GM18508 (cell line): Measurements from ENCODE around the gene PRAMEF33.
"Not testable (repeated sequence)": the region's sequence is repeated elsewhere in the genome, so short reads cannot be mapped to it uniquely, and the experiment has no call there.

ENCODE experiments used
- ATAC-seq: cut with Tn5 transposase; IDR thresholded peaks from one replicate; pipeline ENCODE4 v1.9.1; 2021; ENCODE audit warnings: moderate number of reproducible peaks; ENCODE audit not compliant: insufficient read depth, unreplicated experiment

PRAMEF33 gene

DNA sequence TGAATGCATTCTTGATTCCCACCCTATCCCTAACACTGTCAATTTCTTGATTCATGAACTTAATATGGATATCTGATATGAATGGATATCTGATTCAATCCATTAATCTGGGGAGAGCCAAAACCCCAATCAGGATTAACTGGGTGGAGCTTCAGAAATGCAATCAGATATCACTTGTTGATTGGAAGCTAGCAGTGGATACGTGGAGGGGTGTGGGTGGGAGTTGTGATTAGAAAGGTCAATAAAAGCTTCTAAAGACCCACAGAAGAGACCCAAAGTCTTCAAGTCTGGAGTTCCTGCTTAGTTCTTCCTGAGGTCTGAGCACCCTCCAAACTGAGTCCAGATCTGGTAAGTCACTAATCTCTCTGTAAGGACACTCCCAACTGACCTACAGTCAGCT lies at the start of gene PRAMEF33:
PRAMEF33 (plus strand) TSS at position 301 of the 400 bp plus-strand sequence. CDS start 2,416 bp downstream, outside the sequence.
- ATAC-seq, result not testable (repeated sequence)

GRCh38 chr1:13253898-13254297 lies 49.4 kb upstream of the PRAMEF33 start, which contains the start of gene PRAMEF5:
PRAMEF5 (plus strand) TSS chr1:13254198; CDS start chr1:13259269, 5,071 bp downstream.
- not testable (repeated sequence) for ATAC-seq

GRCh38 chr1:13265124-13265523 lies 38.2 kb upstream of the PRAMEF33 start:
- ATAC-seq, result not testable (repeated sequence)

DNA sequence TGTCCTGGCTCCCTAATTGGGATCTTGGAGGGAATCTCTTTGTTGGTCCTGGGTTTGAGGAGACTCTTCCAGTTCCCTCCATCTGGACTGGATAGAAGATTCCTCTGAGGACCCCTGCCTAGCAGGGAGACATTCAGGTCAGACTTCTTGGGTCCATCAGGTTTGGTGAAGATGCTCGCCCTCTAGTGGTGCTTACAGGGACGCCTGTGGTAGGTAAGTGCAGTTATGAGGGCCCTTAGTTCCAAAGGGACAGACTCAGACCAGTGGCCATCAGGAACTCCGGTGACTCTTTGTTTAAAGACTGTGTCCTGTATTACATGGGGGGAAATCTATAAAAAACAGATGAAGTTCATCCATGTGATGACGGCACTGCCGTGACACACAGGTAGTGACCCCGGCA lies 26.3 kb upstream of the PRAMEF33 start:
- ATAC-seq, result not testable (repeated sequence)

GRCh38 chr1:13279617-13280016 lies 23.7 kb upstream of the PRAMEF33 start:
- ATAC-seq, result not testable (repeated sequence)

DNA sequence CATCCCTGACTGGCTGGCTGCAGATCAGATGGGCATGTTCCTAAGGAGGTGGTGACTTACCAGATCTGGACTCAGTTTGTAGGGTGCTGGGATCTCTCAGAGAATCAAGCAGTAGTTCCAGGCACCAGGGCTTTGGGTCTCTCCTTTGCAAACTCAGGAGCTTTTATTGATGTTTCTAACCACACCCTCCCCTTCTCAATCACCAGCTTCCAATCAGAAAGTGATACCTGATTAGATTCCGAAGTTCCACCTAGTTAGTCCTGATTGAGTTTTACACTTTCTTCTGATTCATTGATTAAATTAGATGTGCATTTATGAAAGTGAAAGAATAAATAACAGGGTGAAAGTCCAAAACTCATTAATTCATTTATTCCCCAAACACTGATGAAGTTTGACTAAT lies 18.3 kb upstream of the PRAMEF33 start, which contains the start of gene PRAMEF8:
PRAMEF8 (minus strand) TSS at position 101 of the 400 bp plus-strand sequence. CDS start 1,046 bp downstream, outside the sequence.
- not testable (repeated sequence) for ATAC-seq

- not testable (repeated sequence) for ATAC-seq
Measured at GRCh38 chr1:13289030-13289429, 14.3 kb upstream of the PRAMEF33 start.

- ATAC-seq, result not testable (repeated sequence)
Measured at GRCh38 chr1:13297216-13297931, 6.0 kb upstream of the PRAMEF33 start.

- ATAC-seq, result not testable (repeated sequence)
Measured at GRCh38 chr1:13298699-13299098, 4.6 kb upstream of the PRAMEF33 start.

DNA sequence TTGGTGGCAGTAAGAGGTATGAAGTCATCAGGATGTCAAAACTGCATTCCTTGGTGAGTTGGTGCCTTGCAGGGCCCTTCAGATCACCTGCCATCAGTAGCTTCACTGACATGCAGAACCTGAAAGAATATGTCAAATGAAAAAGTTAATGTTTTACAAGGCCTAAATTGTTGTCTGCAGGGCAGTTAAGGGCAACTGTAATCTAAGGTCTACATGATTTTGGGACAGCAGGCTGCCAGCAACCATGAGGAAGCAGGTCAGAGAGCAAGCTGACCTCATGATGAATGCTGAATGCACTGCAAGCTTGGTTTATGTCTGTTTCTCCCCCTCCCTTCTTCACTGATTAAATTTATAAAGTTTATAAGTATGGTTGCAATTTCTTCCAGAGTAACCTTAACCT lies 1.1 kb upstream of the PRAMEF33 start:
- ATAC-seq, result not testable (repeated sequence)

GRCh38 chr1:13315281-13315680 lies 11.9 kb downstream of the PRAMEF33 start, which contains the start of gene PRAMEF15:
PRAMEF15 (plus strand) TSS chr1:13315581; CDS start chr1:13318408, 2,827 bp downstream.
- ATAC-seq, result not testable (repeated sequence)

- not testable (repeated sequence) for ATAC-seq
Measured at GRCh38 chr1:13342496-13342895, 39.2 kb downstream of the PRAMEF33 start.

DNA sequence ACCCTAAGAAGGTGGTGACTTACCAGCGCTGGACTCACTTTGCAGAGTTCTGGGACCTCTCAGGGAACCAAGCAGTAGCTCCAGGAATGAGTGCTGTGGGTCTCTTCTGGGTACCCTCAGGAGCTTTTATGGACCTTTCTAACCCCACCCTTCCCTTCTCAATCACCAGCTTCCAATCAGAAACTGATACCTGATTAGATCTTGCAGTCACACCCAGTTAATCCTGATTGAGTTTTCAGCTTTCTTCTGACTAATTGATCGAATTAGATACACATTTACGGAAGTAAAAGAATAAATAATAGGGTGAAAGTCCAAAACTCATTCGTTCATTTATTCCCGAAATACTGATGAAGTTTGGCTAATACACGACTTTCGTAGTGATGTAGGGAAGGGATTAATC lies 43.7 kb downstream of the PRAMEF33 start, which contains the start of gene PRAMEF14:
PRAMEF14 (minus strand) TSS at position 101 of the 400 bp plus-strand sequence. CDS start 1,820 bp downstream, outside the sequence.
- not testable (repeated sequence) for ATAC-seq

- ATAC-seq, result not testable (repeated sequence)
Measured at GRCh38 chr1:13353476-13353875, 50.1 kb downstream of the PRAMEF33 start.

DNA sequence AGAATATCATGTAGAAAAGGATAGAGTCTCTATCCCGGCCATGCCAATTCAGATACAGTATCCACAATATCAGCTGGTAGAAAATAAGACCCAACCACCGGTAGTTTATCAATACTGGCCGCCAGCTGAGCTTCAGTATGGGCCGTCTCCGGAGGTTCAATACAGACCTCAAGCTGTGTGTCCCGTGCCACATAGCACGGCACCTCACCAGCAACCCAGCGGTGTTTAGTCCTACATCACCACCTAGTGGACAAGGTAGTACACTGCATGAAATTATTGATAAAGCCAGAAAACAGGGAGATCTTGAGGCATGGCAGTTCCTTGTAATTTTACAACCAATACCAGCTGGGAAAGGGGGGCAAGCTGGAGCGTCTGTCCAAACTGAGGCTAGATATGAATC lies 51.1 kb downstream of the PRAMEF33 start:
- ATAC-seq, result not testable (repeated sequence)

- not testable (repeated sequence) for ATAC-seq
Measured at GRCh38 chr1:13356774-13357173, 53.4 kb downstream of the PRAMEF33 start.
